ENCODE measurements around the gene PHF20. TPM values are rescaled to one million over a fixed set of nuclear protein-coding genes. Genes with fewer than 3 reads are reported as not detected.
"Not testable (repeated sequence)": the region's sequence is repeated elsewhere in the genome, so short reads cannot be mapped to it uniquely, and the experiment has no call there.

The PHF20 gene
- polyA plus RNA-seq = 10 to 100 TPM in 2 of 3 donors, 1 to 10 TPM in 1; 5.9 to 26.5 (median 16.0) TPM

DNA sequence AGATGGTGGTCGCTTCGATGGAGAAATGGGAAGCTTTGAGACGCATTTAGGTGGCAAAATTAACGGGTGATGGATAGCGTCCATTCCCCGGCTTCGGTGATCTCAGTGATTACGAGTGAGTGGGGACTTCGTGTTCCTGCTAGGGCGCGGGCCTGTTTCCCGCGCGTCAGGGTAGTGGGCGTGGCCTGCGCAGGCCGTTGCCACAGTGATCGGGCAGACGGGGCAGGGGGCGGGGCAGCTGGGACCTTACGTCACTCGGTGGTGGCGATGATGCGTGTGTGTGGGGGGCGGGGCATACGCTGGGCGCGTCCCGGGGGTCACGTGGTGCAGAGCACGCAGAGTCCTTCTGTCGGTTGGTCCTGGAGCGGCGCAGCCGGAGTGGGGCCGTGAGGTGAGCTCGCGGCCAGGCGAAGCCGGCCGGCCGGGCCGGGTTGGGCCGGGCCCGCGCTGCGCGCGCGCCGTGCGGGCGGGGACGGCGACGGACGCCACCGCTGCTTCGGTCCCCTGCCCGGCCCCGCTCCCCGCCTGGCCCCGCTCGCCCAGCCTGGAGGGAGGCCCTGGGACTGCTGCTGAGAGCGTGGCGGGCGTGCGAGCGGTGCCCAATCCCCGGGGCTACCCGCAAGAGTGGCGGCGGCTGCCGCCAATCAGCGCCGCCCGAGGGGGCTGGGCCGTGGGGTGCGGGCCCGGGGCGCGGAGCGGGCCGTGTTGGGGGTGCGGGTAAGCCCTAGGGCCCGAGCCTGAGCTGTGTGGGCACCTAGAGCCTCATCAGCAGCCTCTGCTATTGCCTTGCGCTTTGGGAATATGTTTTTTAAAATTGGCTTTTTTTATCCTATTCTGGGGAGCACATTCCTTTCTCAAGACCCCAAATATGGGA is at the start of gene PHF20:
Gene PHF20 (plus strand): TSS at position 327 of the 874 bp plus-strand sequence. CDS start 29,508 bp downstream, outside the sequence.
- WGBS, 3 donors = 3 to 4% (median 4%) methylated on average over 63 to 87 of the region's 87 CpGs
- H3K27ac ChIP-seq (ENCODE audit: low read depth, low read length) = peak within 1 kb of the TSS; percentile 70

DNA sequence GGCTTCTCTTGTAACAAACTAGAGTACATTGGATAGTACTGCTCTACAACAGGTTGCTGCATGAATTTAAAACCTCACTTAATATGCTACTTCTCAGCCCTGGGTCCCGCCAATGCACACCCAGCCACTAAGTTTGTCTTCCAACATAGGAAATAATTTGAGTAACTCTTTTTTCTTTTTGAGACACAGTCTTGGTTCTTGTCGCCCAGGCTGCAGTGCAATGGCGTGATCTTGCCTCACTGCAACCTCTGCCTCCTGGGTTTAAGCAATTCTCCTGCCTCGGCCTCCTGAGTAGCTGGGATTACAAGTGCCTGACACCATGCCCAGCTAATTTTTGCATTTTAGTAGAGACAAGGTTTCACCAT is 48.6 kb upstream of the PHF20 start:
- not testable (repeated sequence) for H3K27ac ChIP-seq (ENCODE audit: low read depth, low read length)
- 72 to 87% (median 77%) methylated on average over 4 of the region's 4 CpGs for WGBS, 3 donors

DNA sequence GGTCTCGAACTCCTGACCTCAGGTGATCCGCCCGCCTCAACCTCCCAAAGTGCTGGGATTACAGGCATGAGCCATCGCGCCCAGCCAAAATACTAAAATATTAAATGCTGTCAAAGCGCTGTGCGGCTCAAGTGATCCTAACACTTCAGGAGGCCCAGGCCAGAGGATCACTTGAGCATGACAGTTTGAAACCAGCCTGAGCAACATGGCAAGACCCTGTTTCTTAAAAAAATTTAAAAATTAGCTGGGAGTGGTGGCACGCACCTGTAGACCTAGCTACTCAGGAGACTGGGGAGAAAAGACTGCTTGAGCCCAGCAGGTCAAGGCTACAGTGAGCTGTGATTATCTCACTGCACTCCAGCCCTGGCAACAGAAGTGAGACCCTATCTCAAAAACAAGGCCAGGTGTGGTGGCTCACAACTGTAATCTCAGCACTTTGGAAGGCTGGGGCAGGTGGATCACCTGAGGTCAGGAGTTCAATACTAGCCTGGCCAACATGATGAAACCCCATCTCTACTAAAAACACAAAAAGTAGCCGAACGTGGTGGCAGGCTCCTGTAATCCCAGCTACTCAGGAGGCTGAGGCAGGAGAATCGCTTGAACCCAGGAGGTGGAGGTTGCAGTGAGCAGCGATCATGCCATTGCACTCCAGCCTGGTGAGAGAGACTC is 48.0 kb upstream of the PHF20 start:
- 87 to 97% (median 96%) methylated on average over 12 of the region's 12 CpGs for WGBS, 3 donors
- H3K27ac ChIP-seq (ENCODE audit: low read depth, low read length) = not testable (repeated sequence)

DNA sequence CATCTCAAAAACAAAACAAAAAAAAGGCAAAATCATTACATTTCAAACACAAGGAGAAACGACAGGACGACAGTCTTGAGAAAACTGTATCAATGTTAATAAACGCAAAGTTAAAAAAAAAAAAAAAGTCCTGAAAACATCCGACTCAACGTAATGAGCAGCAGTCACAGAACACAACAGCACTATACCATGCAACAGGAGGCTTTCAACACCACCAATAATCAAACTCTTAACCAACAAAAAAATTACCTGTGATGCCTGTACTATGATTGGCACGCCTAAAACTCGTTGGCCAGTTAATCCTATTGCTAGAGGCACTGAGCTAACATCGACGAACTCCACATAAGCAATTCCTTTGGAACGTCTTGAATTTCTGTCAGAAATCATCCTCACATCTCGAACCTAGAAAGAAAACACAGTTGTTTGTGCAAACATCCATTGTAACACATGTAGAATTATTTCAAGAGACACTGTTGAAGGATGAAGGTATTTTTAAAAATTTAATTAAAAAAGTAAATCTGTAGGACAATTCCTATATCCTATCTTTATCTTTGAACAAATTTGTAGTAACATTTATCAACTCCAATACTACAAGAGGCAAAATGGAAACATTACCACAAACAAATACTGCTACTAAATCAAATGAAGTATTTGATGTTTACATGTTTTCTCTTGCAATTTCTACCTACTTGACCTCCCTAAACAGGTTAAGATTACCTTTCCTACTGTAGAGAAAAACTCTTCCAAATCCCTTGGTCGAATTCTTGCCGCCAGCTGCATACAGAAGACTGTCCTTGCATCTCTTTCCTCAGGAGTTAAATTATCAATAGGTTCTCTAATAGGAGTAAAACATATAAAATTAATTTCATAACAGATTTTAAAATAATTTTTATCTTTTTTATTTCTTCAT is 47.2 kb upstream of the PHF20 start:
- no peak overlapping the region for H3K27ac ChIP-seq (ENCODE audit: low read depth, low read length)
- 83 to 88% (median 84%) methylated on average over 13 of the region's 13 CpGs for WGBS, 3 donors

DNA sequence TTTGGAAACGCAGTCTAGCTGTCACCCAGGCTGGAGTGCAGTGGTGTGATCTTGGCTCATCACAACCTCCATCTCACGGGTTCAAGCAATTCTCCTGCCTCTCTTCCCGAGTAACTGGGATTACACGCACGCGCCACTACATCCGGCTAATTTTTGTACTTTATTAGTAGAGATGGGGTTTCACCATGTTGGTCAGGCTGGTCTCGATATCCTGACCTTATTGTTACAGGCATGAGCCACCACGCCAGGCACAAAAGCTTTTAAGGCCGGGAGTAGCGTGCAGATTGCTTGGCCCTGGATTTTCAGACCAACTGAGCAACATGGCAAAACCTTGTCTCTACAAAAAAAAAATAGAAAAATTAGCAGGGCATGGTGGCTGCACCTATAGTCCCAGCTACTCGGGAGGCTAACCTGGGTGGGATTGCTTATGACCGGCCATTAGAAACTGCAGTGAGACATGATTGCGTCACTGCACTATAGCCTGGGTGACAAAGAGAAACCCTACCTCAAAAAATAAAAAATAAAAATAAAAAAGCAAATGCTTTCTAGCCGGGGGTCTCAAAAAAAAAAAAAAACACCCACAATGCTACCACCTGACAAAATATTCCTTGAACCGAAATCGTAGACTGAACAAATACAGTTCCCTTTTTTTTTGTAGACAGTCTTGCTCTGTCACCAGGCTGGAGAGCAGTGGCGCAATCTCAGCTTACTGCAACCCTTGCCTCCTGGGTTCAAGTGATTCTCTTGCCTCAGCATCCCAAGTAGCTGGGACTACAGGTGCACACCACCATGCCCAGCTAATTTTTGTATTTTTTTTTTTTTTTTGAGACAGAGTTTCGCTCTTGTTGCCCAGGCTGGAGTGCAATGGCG is 44.7 kb upstream of the PHF20 start:
- WGBS, 3 donors = 87 to 96% (median 93%) methylated on average over 20 of the region's 20 CpGs
- H3K27ac ChIP-seq (ENCODE audit: low read depth, low read length) = no peak overlapping the region

DNA sequence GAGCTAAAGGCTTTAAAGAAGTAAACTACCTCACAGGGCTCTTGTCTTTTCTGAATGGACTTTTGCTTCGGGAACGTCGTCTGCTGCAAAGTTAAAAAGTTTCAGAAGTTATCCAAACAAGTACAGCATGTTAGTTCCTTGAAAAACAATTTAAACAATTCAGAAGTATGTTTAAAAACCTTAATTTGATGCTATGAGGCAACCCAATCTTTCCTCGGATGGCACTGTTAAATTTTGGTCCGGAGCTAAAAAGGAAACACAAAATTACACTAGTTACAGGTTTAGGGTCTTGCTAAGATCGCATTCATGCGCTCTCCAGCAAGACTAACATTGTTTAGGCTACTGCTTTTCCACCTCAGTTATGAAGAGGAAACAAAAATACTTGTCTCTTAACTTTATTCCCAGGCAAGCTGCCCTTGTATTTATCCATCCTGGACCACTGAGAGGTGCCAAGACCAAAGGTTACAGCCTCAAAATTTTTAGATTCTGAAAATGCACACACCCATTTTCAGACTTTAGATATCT is 42.5 kb upstream of the PHF20 start:
- no peak overlapping the region for H3K27ac ChIP-seq (ENCODE audit: low read depth, low read length)
- 71 to 87% (median 80%) methylated on average over 7 of the region's 7 CpGs for WGBS, 3 donors

DNA sequence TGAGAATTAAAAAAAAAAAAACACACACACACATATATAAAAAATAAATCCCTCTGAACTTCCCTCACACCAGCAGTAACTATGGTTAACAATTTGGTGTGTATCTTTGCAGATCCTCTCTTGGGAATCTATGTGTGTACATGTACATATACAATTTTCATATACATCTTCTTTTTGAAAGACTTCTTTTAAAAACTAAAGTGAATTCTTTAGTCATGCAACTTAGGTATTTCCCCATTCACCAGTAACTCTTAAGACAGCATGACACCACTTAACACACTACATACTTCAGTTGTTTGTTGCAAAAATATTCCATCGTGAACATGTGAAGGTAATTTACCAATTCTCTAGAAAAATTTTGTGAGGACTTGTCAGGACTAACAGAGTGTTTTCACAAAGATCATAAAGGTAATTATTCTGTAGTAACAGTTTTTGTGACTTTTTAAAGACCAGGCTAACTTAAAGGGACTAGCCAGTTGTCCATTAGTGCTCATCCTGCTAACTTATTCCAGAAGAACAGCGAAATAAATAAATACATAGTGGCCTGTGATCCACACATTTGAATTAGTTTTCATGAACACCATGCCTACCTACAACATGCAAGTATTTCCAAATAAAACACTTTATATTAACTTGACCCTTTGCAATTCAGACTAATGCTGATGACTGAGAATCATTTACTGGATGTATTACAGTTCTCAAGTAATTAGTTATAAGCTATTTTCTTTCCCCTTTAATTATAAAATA is 41.8 kb upstream of the PHF20 start:
- WGBS, 3 donors = 67 to 78% (median 77%) methylated on average over 2 of the region's 2 CpGs
- H3K27ac ChIP-seq (ENCODE audit: low read depth, low read length) = no peak overlapping the region

DNA sequence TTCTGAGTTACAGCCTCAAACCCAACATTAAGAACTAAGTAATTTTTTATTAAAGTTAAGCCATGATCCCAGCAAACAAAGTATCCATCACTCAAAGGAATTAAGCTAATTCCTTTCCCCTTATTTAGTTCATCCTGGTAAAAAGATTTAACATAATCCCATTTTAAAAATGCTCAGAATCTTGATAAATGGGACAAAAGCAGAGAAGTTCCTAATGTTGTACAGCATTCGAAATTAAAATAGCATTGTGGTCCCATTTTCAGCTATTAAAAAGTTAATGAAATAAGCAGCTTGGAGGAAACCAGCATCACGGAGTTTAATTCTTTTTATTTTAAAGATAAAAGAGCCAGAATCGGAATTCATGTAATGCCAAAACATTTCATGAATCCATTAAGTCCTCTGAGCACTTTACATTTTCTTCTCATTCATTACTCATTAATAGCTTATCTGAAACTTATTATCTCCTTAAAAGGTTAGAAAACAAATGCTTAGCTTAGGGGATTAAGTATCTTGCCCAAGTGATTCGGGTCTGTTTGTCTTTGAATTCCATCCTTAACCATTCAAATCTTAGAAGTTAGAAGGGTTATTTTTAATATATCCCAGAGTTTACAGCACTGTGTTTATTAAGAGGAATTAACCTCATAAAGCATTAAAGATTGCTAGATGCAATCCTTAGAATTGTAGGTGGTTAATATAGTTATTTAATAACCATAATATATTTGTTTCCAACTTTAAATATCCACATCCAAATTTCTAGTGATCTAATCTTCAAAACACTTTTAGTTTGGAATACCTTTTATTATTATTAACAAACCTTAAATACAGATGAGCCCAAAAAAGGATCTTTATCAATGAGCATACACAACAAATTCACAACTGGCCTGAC is 41.0 kb upstream of the PHF20 start:
- WGBS, 3 donors = 25 to 56% (median 50%) methylated on average over 4 of the region's 4 CpGs
- no peak overlapping the region for H3K27ac ChIP-seq (ENCODE audit: low read depth, low read length)

DNA sequence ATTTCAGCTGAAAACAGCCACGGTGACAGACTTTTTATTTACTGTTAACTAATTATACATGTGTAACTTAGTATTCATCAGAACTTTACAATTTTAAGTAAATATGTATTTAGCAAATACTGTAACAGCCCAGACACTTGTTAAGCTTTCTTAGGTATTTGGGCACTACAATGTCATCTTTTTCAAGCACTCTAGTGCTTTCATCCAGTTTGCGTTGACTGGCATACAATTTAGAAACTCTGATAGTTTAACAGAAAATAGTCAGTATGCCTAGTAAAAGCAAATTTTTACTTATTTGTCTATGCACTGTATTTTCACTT is 40.4 kb upstream of the PHF20 start:
- 41 to 69% (median 63%) methylated on average over 2 of the region's 2 CpGs for whole genome bisulfite sequencing, 3 donors
- no peak overlapping the region for H3K27ac ChIP-seq (ENCODE audit: low read depth, low read length)

DNA sequence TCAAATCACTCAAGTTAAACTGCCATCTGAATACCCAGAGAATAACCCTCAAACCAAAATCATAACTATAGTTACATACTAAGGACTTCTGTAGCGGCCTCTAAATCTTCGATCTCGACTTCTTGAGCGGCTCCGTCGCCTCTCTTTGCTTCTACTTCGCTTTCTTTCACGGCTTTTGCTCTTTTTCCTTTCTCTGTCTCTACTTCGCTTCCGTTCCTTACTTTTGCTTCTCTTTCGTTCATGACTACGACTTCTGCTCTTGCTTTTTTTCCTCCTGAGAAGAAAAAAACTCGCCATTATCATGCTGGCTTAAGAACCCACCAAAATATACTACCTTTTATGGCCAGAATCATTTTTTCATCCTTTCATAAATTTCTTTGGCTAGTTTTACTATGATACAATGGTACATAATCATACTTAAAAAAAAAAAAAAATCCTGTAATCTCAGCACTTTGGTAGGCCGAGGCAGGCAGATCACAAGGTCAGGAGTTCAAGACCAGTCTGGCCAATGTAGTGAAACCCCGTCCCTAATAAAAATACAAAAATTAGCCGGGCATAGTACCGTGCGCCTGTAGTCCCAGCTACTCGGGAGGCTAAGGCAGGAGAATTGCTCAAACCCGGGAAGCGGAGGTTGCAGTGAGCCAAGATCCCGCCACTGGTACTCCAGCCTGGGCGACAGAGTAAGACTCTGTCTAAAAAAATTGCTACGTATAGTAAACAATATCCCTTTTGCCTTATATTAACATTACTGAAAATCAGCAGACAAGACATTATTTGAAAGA is 39.8 kb upstream of the PHF20 start:
- no peak overlapping the region for H3K27ac ChIP-seq (ENCODE audit: low read depth, low read length)
- WGBS, 3 donors = 87 to 90% (median 87%) methylated on average over 24 of the region's 24 CpGs

DNA sequence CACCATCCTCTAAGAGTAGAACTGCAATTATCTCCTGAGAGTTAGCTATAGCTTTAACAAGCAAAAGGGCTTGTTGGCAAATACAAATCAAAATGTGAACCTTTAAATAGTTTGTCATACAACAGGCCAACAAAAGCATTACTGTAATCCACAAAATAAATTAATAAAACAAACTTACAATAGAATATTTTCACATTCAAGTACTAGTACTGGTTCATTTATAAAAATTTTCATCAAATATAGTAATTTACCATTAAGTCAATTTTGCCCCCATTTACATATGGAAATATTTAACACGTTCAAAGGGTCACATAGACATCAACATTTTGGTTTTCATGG is 39.2 kb upstream of the PHF20 start:
- WGBS, 3 donors = 50 to 56% (median 55%) methylated on average over 1 of the region's 1 CpG
- no peak overlapping the region for H3K27ac ChIP-seq (ENCODE audit: low read depth, low read length)

DNA sequence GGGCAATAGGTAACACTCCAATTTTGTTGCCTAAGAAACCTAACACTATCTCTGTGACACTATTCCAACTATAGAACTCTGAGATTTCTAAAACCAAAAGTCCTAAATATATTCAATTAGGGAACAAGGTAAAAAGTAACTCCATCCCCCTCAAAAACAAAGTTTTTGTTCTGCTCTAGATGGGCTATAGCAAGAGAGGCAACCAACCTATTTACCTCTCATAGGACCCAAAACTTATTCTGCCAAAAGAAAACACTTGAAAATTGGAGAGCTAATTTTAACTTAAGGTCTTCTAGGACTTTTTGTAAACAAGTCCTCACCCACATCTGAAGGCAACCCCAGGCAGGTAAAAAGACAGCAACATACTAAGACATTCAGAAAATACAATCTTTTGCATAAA is 37.4 kb upstream of the PHF20 start:
- no peak overlapping the region for H3K27ac ChIP-seq (ENCODE audit: low read depth, low read length)

DNA sequence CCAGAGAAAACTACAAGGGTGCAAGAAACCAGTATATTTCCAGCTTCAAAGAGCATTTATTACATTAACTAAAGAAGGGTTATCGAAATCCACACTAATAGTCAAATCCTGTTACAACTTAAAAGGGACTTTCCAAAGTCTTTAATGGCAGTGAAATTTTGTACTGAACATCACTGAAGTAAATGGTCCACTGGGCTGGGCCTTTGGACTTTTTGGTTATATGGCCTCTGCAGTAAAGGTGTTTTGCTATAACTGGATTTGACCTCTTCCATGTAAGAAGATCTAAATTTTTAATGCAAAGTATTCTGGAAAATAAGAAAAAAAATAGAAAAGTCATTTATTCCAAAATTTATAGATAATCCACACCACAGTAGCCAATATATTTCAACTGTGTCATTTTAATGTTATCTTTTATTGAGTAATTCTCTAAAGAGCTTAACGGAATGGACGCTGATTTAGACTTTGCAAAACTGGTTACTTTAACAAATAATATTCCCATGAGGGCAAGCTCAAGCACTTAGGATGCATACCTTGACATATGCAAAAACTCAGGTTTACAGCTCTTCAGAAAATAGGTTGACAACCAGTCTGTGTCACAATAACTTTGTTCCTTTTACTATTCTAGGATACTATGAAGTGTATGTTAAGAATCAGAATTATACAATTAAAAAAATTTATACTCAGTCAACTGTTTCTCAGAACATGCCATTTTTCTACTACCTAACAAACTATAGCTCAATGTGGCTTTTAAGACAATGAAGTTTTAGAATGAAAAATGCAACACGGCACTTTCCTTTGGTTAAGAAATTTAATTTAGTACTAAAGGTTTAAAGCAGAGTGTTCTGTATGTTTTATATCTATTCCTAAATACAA is 36.8 kb upstream of the PHF20 start:
- no peak overlapping the region for H3K27ac ChIP-seq (ENCODE audit: low read depth, low read length)
- 51 to 74% (median 62%) methylated on average over 4 of the region's 4 CpGs for WGBS, 3 donors

DNA sequence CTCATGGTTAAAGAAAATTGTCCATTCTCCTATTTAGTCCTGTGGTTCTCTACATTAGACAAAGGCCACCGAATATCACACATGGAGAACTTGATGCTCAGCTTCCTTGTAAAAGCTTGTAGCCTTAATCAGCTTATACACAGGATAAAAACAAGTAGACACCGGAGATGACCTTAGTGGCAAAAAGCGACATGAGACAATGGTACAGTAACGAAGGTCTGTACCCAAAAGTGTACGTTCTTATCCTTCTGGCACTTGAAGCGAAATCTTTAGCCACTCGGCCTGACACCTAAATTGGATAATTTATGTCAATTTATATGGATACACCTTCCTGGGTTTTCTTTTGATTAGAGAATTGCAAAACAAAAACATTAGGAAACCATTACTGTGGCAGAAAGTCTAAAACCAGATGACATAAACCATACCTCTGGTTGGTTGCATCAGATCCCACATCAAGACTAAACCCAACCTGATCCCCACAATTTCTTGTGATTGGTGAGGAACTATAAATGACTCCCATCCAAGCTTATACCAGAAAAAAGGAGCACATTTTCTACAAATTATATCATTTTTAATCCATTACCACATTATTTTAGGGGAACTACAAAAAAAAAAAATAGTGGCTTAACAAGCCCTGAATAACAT is 35.9 kb upstream of the PHF20 start:
- H3K27ac ChIP-seq (ENCODE audit: low read depth, low read length) = no peak overlapping the region
- WGBS, 3 donors = 36 to 59% (median 55%) methylated on average over 7 of the region's 7 CpGs
